GM06990 (cell line): ENCODE data around the gene SMR3B.

ENCODE experiments used
- DNase-seq: peaks from one replicate; pipeline ENCODE4 v3.0.0-alpha.2; 2011; ENCODE audit not compliant: insufficient read length; ENCODE audit errors: extremely low read depth
- H3K27me3 ChIP-seq: replicated peaks from 2 replicates; pipeline ENCODE4 v1.6.0; 2011; ENCODE audit warnings: low read length; ENCODE audit not compliant: control insufficient read depth, insufficient read depth
- H3K36me3 ChIP-seq: 2 replicates; pipeline ENCODE4 v1.5.1; 2011; ENCODE audit warnings: low read length; ENCODE audit not compliant: control insufficient read depth, insufficient read depth
- H3K4me3 ChIP-seq: replicated peaks from 2 replicates; pipeline ENCODE4 v1.5.1; 2011; ENCODE audit warnings: low read depth, mild to moderate bottlenecking, control low read depth, low read length
- CTCF ChIP-seq: IDR thresholded peaks from 2 replicates; pipeline ENCODE4 v1.5.1; 2011; ENCODE audit warnings: low read length, control low read depth, mild to moderate bottlenecking, inconsistent platforms; ENCODE audit not compliant: insufficient read depth, poor library complexity, severe bottlenecking

Gene SMR3B

GRCh38 chr4:70405765-70406164 lies 22.8 kb downstream of the SMR3B start:
- no peak overlapping the region for H3K4me3 ChIP-seq
- TF ChIP-seq CTCF = no peak
- no peaks in the 10 kb centered on the region for H3K36me3 ChIP-seq
- no peak for DNase-seq
- no peaks in the 10 kb centered on the region for H3K27me3 ChIP-seq

GRCh38 chr4:70425306-70425705 lies 42.4 kb downstream of the SMR3B start:
- Histone ChIP-seq H3K4me3 (no peak overlapping the region), H3K36me3 (no peaks in the 10 kb centered on the region), H3K27me3 (no peaks in the 10 kb centered on the region)
- no peak for TF ChIP-seq CTCF
- DNase-seq = no peak

- Histone ChIP-seq H3K36me3 (no peaks in the 10 kb centered on the region), H3K4me3 (no peak overlapping the region), H3K27me3 (no peaks in the 10 kb centered on the region)
- no peak for TF ChIP-seq CTCF
- no peak for DNase-seq
Observed at GRCh38 chr4:70426789-70427188, 43.9 kb downstream of the SMR3B start.

- no peak for TF ChIP-seq CTCF
- DNase-seq = no peak
- Histone ChIP-seq H3K27me3 (no peaks in the 10 kb centered on the region), H3K4me3 (no peak overlapping the region), H3K36me3 (no peaks in the 10 kb centered on the region)
Observed at GRCh38 chr4:70437197-70437596, 54.3 kb downstream of the SMR3B start.
